WTC11 (cell line): ENCODE measurements around the gene ADAMTS9.

ENCODE experiments used
- CTCF ChIP-seq: fragments of 200-600 bp; IDR thresholded peaks from 2 replicates; pipeline ENCODE4 v1.8.0; 2022; ENCODE audit warnings: antibody characterized with exemption
- ELF4 ChIP-seq: sonication (generic); formaldehyde crosslinking; IDR thresholded peaks from 2 replicates; pipeline ENCODE4 v1.8.1; 2022; ENCODE audit warnings: low read depth, mild to moderate bottlenecking, moderate library complexity, missing genetic modification reagents
- MLX ChIP-seq: sonication (generic); formaldehyde crosslinking; IDR thresholded peaks from 2 replicates; pipeline ENCODE4 v1.8.1; 2023; ENCODE audit warnings: mild to moderate bottlenecking, missing genetic modification reagents, moderate library complexity
- NFYB ChIP-seq: sonication (generic); formaldehyde crosslinking; conservative IDR thresholded peaks from 2 replicates; pipeline ENCODE4 v1.8.0; 2022; ENCODE audit warnings: low read depth, missing genetic modification reagents
- NR1H2 ChIP-seq: sonication (generic); formaldehyde crosslinking; IDR thresholded peaks from 2 replicates; pipeline ENCODE4 v1.9.0; 2021; ENCODE audit warnings: mild to moderate bottlenecking, moderate library complexity, missing genetic modification reagents
- ZBTB21 ChIP-seq: sonication (generic); formaldehyde crosslinking; IDR thresholded peaks from 2 replicates; pipeline ENCODE4 v1.8.1; 2023; ENCODE audit warnings: mild to moderate bottlenecking, missing genetic modification reagents, borderline replicate concordance
- ZNF281 ChIP-seq: sonication (generic); formaldehyde crosslinking; IDR thresholded peaks from 2 replicates; pipeline ENCODE4 v1.8.0; 2023; ENCODE audit warnings: mild to moderate bottlenecking, missing genetic modification reagents

- no peak for TF ChIP-seq CTCF
- no peak for TF ChIP-seq ELF4
- no peak for TF ChIP-seq NR1H2 (CRISPR knock-in tag)
- TF ChIP-seq ZBTB21 = no peak
- TF ChIP-seq ZNF281 = no peak
- no peak for TF ChIP-seq NFYB
- no peak for TF ChIP-seq MLX
Observed at GRCh38 chr3:64495781-64496334, 191.9 kb downstream of the ADAMTS9 start.
